GM19395 (cell line): Measurements from ENCODE around the gene C5orf52.
"Not testable (repeated sequence)": the region's sequence is repeated elsewhere in the genome, so short reads cannot be mapped to it uniquely, and the experiment has no call there.

Experiments used
- ATAC-seq: cut with Tn5 transposase; IDR thresholded peaks from one replicate; pipeline ENCODE4 v1.9.1; 2021; ENCODE audit warnings: mild to moderate bottlenecking, moderate library complexity; ENCODE audit not compliant: unreplicated experiment

Gene C5orf52

DNA sequence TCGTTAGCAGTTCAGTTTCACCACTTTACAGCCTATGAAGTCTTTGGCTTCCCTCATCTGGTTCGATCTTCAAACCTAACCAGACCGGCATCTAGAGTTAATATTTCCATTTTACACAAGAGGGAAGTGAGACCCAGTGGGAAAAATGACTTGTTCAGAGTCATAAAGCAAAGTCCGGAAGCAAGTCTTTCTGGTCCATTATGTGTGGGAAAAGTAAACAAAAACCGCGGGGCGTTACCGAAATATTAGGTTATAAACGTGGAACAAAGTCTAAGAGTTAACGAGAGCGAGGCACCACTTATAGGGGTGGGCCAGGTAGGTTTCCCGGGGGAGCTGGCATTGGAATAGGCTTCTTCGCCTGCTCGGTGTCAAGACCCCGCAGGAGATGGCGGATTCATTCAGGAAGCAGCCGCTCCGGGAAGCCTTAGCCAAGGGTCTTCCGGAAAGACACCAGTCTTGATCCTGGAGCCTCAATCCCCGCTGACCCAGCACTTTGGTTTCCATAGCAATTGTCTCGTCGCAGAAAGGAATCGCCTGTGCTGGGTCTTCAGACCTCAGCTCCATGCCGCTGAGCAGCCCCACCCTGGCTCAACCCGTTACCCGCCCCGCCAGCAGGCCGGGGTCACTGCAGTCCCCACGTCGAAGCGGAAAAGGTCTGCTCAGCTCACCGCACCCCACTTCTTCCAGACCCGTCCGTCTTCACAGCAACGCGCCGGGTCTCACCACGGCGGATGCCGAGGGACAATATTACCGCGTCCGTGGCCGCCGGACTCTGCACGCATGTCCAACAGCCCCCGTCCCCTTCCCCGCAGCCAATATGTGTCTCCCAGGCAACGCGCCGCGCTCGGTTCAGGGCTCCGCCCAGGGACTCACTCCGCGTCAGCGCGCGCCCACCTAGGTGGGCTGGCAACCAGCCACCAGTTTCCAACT lies at the start of gene C5orf52:
TSS of gene C5orf52 (plus strand) at position 872 of the 930 bp plus-strand sequence. CDS start 82 bp downstream, outside the sequence.
- peak; percentile 55 for ATAC-seq

DNA sequence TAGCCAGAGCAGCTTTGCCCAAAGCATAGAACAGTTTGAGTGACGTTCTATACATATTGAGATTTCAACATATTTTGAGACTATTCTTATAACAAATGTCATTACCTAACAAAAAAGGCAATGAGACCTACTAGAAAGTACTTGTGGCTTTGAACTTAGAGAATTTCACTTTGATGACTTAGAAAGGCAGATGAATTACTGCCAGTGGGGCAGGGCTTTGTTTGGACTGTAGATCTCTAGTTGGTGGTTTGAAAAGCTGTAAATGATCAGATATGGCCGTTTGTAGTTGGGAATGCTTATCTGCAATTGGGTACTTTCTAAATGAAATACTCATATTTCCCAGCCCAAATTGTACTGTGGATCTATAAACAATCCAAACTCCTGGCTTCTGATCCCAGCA lies 47.2 kb upstream of the C5orf52 start:
- ATAC-seq = no peak

DNA sequence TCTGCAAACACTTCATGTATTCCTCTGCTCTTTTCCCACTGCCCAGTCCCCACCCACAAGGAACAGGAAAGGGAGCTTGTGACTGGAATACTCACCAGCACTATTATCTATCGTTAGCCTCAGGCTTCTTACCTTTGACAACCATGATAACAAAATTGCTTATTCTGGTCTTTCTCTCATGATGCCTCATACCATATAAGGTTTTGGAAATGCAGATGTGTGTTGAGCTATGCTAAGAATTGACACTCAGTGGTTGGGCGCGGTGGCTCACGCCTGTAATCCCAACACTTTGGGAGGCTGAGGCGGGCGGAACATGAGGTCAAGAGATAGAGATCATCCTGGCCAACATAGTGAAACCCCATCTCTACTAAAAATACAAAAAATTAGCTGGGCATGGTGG lies 44.5 kb upstream of the C5orf52 start:
- ATAC-seq = no peak

DNA sequence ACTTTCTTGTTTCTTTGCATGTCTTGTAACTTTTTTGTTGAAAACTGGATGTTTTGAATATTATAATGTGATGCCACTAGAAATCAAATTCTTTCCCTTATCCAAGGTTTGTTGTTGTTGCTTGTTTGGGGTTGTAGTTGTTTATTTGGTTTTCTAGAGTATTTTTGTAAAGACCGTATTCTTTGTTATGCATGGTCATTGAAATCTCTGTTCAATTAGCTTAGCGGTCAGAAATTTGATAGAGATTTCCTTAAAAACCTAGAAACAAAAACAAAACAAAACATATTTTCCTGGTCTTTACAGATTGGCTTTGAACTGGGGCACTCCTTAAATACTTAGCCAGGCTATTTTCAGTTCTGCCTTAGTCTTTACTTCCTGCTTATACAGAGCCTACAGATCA lies 41.0 kb upstream of the C5orf52 start:
- no peak for ATAC-seq

DNA sequence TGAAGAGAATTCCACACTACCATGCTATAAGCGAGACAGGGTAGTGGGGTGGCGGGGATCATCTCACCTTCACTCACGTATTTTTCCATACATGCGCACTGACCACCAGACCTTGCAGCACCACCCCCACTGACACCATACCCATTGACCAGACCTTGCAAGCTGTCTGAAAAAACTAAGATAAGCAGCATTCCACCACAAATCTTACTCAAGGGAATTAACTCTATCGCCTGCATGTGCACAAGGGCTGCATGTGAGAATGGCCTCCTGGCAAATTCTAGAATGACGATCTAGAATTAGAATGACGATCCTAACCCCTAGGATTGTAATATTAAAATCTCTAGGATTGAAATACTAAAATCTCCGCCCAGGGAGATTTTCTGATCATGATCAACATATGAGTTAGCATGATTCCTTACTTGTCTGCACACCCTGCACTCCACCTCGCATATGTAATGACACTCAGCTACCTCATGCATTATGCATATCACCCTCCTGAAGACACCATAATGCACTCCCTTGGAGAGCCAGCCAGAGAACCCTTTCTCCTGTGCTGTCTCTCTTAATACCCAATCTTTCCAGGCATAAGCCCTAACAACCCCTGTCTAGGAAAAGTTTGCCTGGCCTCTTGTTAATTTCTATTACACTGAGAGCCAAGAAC lies 30.8 kb upstream of the C5orf52 start:
- ATAC-seq = no peak

DNA sequence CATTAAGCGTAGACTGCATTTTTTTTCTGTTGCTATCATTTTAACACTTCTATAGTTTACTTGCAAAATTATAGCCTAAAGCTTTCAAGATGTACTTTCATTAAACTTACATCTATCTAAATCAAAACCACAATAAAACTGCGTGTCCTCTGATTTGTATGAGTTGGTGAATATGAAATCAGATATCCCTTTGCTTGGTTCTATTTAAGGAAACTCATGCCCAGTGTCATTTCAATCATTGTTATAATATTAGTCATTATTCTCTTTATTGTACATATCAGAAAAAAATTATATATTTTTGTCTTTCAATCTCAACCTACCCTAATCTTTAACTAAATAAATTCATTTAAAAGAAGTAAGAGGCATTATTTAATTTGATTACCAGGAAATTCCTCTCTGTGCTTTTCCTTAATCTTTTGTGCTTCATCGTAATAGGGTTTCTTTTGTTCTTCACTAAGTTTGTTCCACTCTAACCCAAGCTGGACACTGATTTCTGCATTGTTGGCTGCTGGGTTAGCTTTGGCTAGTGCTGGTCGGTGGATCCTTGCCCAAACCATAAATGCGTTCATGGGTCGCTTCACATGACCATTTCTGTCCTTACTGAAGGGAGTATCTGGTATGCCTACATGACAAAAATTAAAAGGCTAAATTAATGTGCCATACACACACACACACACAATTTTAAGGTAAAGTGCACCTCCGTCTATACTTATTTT lies 22.9 kb upstream of the C5orf52 start:
- no peak for ATAC-seq

DNA sequence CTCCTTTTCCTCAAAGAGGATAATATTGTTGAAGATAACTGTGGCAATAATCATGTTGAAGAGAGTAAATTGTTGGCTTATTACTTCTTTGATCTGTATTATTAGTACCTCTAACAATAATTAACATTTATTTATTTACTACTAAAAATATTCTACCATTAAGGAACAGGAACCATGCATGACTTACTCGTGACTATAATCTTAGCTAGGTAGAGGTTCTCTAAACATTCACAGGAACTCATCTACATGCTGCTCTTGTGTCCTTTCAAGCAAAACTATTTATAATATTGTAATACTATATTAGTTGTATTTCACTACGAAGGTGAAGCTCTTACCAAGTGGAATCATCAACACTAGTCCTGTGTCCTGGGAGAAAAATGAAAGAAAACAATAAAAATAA lies 22.2 kb upstream of the C5orf52 start:
- no peak for ATAC-seq

DNA sequence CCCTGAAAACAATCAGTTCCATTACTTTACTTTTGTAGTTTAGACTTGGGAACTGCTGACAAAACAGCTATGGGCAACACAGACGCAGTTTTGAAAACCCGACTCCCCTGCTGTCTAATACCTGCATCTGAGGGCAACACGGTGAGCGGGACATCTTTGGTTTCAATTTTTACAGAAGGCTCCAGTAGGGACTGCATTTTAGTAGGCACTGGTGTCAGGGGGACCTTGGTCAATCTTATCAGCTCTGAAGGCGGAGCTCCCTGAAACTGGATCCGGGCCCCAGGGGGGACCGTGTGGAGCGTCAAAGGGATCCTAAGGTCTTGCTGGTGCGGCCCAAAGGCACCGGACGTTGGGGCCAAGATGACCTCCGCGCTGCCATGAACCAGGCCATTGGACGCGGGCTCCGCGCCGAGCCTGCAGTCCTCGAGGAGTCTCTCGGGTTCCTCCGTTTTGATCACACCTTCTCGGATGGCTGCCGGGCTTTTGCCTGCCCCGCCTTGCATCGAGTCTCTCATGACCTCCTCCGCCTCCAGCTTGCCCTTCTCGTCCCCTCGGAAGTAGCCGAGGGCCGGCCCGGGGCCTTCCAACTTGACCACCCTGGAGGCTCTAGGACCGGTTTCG lies 20.2 kb upstream of the C5orf52 start:
- ATAC-seq = no peak

DNA sequence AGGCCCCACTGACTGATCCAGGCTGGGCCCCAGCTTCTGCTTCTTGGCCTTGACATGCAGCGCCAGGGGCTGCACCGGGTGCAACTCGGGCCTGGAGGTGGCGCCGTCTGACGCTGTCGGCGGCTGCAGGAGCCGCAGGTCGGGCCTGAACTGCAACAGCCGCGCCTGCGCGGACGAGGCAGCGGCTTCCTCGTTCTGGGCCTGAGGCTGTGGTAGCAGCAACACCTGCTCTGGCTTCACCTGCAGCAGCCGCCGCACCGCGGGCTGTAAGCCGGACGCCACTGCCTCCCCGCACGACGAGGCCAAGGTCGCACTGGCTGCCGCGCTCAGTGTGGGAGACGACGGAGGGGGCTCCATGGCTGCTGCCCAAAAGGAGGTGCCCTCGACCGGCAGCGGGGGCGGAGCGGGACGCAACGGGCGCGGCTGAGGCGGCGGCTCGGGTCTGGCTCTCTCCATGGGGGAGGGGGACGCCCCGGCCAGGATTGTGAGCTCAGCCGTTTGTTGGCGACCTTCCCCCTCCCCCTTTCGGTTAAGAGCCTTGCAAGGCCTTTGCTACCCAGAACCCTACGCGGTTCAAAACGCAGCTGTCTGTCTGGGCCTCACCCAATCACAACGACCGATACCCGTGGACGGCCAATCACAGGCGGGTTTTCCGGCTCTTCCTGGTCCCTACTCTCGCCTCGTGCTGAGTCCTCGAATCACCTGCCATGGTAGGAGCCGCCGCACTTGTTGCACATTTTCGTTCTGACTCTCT lies 19.5 kb upstream of the C5orf52 start:
- ATAC-seq = no peak

DNA sequence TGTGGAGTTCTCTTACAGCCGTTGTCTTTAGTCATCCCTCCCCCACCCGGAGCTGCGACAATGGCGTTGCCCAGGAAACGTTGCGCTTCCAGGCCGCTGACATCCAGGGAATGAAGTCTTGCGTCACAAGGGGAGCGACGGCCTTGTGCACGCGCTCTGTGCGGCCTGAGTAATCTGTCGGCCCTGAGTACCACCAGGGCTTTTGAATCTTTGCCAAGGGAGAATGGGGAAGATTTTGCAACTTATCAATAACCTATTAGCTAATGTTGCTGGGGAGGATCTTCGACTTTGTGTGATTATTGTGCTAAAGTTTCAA lies 19.0 kb upstream of the C5orf52 start, which contains the start of gene SOX30:
TSS of gene SOX30 (minus strand) at position 62 of the 316 bp plus-strand sequence. CDS start 360 bp downstream, outside the sequence.
- no peak for ATAC-seq

DNA sequence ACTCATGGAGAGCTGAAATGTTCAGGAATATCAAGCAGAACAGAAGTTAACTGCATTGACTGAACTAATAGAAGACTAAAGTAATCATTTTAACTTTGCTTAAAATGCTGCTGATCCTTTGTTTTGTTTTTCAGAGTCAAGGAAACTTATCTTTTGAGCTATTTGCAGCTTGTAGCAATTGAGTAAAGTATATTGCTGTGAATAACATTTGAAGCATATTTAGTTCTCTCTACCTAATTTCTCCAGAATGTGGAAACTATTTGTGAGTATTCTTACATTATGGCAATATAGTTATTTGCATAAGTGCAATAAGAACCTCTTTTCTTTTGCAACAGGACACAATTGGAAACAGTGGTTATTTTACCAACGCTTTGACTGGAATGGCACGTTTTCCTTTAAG lies 13.8 kb upstream of the C5orf52 start:
- ATAC-seq = no peak

DNA sequence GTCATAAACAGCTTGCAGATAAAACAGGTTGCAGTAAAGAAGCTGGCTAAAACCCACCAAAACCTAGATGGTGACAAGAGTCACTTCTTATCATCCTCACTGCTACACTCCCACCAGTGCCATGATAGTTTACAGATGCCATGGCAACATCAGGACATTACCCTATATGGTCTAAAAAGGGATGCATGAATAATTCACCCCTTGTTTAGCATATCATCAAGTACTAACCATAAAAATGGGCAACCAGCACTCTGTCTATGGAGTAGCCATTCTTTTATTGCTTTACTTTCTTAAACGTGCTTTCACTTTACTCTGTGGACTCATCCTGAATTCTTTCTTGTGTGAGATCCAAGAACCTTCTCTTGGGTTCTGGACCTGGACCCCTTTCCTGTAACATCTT lies 12.4 kb upstream of the C5orf52 start:
- no peak for ATAC-seq

DNA sequence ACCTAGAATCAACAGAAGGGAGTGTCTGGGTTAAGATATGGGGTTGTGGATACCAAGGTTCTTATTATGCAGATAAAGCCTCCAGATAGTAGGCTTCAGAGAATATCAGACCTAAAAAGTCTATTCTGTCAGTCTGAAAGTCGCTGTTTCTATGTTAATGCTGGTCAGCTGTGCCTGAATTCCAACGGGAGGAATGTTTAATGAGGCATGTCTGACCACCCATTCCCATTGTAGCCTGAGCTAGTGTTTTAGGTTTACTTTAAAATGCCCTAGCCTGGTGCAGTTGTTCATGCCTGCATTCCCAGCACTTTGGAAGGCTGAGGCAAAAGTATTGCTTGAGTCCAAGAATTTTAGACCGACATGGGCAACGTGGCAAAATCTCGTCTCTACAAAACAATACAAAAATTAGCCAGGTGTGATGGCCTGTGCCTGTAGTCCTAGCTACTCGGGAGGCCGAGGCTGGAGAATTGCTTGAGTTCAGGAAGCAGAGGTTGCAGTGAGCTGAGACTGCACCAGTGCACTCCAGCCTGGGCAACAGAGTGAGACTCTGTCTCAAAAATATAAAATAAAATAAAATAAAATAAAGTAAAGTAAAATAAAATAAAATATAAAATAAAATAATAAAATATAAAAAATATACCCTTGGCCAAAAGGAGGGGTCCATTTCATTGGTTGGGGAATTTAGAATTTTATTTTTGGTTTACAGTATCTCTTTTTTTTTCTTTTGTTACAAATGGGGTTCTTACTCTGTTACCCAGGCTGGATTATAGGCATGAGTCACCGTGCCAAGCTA lies 11.3 kb upstream of the C5orf52 start:
- no peak for ATAC-seq

DNA sequence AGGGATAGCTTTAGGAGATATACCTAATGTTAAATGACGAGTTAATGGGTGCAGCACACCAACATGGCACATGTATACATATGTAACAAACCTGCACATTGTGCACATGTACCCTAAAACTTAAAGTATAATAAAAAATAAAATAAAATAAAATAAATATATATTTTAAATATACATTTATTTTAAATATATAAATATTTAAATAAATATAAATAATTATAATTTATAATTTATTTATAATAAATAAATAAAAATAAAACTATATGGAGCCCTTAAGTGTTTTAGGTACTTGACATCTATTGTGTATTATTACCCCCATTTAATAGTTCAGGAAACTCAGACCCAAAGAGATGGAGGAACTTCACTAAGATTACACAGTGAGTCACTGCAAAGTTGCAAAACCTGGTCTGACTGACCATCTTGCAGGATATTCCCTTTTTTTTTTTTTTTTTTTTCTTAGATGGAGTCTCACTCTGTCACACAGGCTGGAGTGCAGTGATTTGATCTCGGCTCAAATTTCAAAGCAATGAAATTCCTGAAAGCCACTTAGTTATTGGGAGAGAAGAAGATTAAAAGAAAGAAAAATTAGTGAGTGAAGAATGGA lies 5.8 kb upstream of the C5orf52 start:
- ATAC-seq = no peak

DNA sequence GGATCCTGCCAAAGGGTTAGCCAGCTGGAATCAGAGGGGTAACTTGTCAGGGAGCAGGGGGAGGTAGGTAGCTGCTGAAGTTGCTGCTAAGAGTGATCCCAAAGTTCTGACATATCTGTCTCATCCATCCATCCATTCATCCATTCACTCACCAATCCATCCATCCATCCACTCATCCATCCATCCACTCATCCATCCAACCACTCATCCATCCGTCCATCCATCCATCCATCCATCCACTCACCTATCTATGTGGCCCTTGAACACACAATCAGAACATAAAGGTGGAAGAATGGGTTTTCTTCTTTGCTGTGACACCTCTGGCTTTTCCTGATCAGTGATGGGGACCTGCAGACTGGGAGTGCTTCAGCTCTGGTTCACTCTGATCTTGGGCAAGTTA lies 3.0 kb upstream of the C5orf52 start:
- no peak for ATAC-seq

DNA sequence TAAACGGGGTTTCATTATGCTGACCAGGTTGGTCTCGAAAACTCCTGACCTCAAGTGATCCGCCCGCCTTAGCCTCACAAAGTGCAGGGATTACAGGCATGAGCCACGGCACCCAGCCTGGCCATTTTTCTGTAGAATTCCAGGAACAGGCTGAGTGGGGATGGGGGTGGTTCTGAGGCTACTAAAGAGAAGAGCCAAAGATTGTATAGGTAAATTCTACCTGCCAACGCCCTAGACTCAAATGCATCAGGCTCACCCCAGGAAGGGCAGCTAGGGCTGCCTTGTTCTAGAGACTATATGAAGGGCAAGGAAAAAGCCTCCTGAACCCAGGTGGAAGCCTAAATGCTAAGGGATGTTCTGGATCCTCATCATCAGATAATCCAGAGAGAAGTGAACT lies 1.6 kb upstream of the C5orf52 start:
- no peak for ATAC-seq

DNA sequence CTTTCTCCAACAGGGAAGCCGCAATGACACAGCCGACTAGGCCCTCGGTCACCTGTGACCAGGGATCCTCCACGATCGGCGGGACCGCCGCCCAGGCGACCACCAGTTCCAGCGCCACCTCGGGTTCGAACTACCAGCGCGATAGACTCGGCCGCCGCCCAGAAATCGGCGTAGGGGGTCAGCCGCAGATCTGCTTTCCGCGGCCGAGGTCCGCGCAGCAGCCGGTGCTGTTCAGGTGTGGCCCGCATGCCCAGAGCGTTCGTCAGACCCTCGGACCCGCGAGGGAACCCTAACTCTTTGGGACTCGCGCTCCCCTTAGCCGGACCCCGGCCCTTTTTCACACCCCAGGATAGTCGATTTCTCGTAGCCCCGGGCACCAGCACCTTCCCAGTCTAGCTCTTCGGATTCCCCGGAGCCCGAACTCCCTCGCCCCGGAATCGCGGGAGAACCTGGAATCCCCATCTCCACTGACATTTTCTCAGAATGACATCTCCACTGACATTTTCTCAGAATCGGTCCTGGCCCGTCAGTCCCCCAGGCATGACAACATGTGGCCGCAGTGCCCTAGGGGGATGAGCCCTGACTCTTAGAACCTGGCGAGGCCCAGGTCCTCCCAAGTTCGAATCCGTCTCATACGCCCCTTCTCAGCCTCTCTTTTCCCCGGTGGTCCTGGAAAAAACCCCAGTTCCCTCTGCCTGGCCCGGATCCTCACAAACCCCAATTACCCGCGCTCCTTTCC lies 428 bp downstream of the C5orf52 start:
- no peak for ATAC-seq

DNA sequence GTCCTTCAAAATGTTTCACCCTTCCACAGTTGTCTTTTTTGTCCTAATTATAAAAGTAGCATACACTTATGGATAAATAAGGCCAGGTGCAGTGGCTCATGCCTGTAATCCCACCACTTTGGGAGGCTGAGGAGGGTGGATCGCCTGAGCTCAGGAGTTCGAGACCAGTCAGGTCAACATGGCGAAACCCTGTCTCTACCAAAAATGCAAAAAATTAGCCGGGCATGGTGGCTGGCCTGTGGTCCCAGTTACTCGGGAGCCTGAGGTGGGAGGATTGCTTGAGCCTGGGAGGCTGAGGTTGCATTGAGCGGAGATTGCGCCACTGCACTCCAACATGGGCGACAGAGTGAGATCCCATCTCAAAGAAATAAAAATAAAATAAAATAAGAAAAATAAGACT lies 1.6 kb downstream of the C5orf52 start:
- ATAC-seq = no peak

DNA sequence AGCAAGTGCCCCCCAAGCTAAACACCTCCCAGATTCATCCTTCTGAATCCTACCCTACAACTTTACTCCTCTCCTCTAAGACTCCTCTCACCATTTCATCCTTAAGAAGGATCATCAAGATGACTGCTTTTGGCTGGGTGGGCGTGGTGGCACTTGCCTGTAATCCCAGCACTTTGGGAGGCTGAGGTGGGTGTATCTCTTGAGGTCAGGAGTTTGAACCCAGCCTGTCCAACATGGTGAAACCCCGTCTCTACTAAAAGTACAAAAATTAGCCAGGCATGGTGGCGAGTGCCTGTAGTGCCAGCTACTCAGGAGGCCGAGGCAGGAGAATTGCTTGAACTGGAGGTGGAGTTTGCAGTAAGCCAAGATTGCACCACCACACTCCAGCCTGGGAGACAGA lies 3.0 kb downstream of the C5orf52 start:
- not testable (repeated sequence) for ATAC-seq
